Bronchial epithelial cell (primary cell): ENCODE results near the gene FBXW10B. TPM values are rescaled to one million over a fixed set of nuclear protein-coding genes. Genes with fewer than 3 reads are reported as not detected.
"Not testable (repeated sequence)": the region's sequence is repeated elsewhere in the genome, so short reads cannot be mapped to it uniquely, and the experiment has no call there.

ENCODE experiments used
- DNase-seq: peaks from one replicate; pipeline ENCODE4 v3.0.0-alpha.2; 2010; ENCODE audit warnings: low read depth
- FAIRE-seq: peaks from 2 replicates; lab custom pipeline; 2011; peaks lifted over from hg19 to GRCh38; lab: Jason Lieb, UNC
- H3K27me3 ChIP-seq: 2 replicates; pipeline ENCODE4 v1.5.1; 2011; ENCODE audit warnings: low read length; ENCODE audit not compliant: control insufficient read depth, insufficient read depth
- H3K36me3 ChIP-seq: 2 replicates; pipeline ENCODE4 v1.5.1; 2011; ENCODE audit warnings: low read length; ENCODE audit not compliant: control insufficient read depth, insufficient read depth
- H3K4me3 ChIP-seq: 2 replicates; pipeline ENCODE4 v1.5.1; 2011; ENCODE audit warnings: mild to moderate bottlenecking, low read depth, low read length, control low read depth
- total RNA-seq: library from RNA; depleted of rRNA; stranded (reverse); fragments of >200 nt; gene quantifications from 2 replicates; pipeline ENCODE4 v1.2.1, GENCODE V29; 2014
- TF ChIP-seq, protein P1 (sequence below): IDR thresholded peaks from 2 replicates; pipeline ENCODE4 v1.5.1; 2011; ENCODE audit warnings: mild to moderate bottlenecking, moderate library complexity, low read length, control low read depth, inconsistent platforms; ENCODE audit not compliant: insufficient read depth, severe bottlenecking

The FBXW10B gene, protein sequence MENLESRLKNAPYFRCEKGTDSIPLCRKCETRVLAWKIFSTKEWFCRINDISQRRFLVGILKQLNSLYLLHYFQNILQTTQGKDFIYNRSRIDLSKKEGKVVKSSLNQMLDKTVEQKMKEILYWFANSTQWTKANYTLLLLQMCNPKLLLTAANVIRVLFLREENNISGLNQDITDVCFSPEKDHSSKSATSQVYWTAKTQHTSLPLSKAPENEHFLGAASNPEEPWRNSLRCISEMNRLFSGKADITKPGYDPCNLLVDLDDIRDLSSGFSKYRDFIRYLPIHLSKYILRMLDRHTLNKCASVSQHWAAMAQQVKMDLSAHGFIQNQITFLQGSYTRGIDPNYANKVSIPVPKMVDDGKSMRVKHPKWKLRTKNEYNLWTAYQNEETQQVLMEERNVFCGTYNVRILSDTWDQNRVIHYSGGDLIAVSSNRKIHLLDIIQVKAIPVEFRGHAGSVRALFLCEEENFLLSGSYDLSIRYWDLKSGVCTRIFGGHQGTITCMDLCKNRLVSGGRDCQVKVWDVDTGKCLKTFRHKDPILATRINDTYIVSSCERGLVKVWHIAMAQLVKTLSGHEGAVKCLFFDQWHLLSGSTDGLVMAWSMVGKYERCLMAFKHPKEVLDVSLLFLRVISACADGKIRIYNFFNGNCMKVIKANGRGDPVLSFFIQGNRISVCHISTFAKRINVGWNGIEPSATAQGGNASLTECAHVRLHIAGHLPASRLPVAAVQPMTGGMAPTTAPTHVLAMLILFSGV
- 1.3 and 3.6 TPM in 2 replicates for total RNA-seq

DNA sequence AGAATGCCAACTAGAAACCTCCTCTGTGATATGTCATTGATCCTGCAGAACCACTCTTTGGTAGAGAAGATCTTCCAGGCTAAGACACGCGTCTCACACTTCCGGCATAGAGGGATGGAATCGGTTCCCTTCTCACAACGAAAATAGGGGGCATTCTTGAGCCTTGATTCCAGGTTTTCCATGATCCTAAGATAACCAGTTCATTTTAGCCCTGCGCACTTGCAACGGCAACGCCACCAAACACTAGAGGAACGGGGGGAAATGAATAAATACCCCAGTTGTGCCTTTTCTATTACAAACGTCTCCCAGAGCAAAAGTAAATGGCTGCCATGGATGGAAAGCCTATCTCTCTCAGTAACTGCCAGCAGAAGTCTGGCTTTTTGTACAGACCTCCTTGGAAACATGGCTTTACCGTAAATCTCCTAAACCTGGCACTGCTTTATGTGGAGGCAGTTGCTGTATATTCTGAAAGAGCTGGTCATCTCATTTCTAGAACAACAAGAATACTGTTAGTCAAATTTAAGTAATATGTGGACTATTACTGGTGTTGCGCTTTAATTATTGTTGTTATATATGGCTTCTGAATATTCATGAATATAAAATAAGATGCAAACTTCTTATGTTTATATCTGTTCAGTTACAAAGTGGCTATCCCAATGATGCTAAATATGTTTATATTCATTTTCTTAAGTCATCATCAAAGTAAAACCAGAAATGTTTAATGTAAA, at the start of gene FBXW10B:
Gene FBXW10B (minus strand): TSS at position 374 of the 728 bp plus-strand sequence. CDS start 192 bp downstream, at position 182.
- FAIRE-seq, H3K36me3 ChIP-seq, DNase-seq, H3K4me3 ChIP-seq, H3K27me3 ChIP-seq: not testable (repeated sequence)

DNA sequence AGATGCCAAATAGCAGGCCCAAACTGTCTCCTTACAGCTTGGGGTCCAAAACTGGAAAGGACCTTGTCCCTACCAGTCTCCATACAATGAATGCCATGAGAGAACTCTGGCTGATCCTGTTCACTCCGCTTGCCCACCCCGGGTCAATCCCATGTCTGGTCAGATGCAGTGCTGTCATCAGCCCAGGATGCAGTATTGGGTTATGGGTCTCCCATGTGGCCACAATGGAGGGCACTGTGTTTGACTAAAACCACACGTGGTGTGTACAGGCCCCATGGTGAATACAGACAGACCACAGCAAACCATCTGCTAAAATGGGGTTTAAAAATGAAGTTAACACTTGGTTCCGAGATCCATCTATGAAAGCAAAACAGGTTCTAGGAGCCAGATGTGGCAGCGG, 44.2 kb upstream of the FBXW10B start:
- Histone ChIP-seq H3K27me3 (no peaks in the 10 kb centered on the region), H3K36me3 (peaks cover 3% of the 10 kb centered on the region), H3K4me3 (no peak overlapping the region)
- TF ChIP-seq, protein P1, sequence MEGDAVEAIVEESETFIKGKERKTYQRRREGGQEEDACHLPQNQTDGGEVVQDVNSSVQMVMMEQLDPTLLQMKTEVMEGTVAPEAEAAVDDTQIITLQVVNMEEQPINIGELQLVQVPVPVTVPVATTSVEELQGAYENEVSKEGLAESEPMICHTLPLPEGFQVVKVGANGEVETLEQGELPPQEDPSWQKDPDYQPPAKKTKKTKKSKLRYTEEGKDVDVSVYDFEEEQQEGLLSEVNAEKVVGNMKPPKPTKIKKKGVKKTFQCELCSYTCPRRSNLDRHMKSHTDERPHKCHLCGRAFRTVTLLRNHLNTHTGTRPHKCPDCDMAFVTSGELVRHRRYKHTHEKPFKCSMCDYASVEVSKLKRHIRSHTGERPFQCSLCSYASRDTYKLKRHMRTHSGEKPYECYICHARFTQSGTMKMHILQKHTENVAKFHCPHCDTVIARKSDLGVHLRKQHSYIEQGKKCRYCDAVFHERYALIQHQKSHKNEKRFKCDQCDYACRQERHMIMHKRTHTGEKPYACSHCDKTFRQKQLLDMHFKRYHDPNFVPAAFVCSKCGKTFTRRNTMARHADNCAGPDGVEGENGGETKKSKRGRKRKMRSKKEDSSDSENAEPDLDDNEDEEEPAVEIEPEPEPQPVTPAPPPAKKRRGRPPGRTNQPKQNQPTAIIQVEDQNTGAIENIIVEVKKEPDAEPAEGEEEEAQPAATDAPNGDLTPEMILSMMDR: no peak
- FAIRE-seq: no peak
- DNase-seq: no peak

GRCh38 chr17:15663176-15663575, 43.7 kb upstream of the FBXW10B start:
- TF ChIP-seq, protein P1: no peak
- DNase-seq (no peak), FAIRE-seq (no peak)
- Histone ChIP-seq H3K27me3 (no peaks in the 10 kb centered on the region), H3K36me3 (peaks cover 3% of the 10 kb centered on the region), H3K4me3 (no peak overlapping the region)

DNA sequence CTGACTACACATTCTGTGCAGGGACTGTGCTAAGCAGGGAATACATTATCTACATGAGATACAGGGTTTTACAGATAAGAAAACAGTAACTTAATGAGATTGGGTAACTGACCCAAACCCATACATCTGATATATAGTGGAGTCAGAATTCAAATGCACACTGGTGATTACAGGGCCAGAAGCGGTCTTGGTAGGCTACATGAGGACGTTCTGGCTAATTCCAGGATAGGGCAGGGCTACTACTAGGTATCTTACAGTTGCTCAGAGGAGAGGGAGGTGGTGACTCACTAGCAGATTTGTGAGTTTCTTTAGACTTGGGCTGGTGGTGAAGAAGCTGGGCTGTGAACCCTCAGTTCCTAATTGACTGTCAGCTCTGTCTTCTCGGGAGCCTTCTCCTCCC, 43.2 kb upstream of the FBXW10B start:
- Histone ChIP-seq H3K27me3 (no peaks in the 10 kb centered on the region), H3K36me3 (peaks cover 3% of the 10 kb centered on the region), H3K4me3 (no peak overlapping the region)
- TF ChIP-seq, protein P1: no peak
- FAIRE-seq (no peak), DNase-seq (peak; percentile 64)

GRCh38 chr17:15660077-15660476, 40.6 kb upstream of the FBXW10B start:
- DNase-seq: no peak
- FAIRE-seq: no peak
- TF ChIP-seq, protein P1: no peak

GRCh38 chr17:15659663-15660062, 40.2 kb upstream of the FBXW10B start:
- Histone ChIP-seq H3K4me3 (no peak overlapping the region), H3K36me3 (peaks cover 3% of the 10 kb centered on the region), H3K27me3 (no peaks in the 10 kb centered on the region)
- TF ChIP-seq, protein P1: no peak
- DNase-seq (peak; percentile 81), FAIRE-seq (no peak)

More at GRCh38 chr17:15660077-15660476, 40.6 kb upstream of the FBXW10B start:
- no peak overlapping the region for H3K4me3 ChIP-seq
- peaks cover 3% of the 10 kb centered on the region for H3K36me3 ChIP-seq
- H3K27me3 ChIP-seq: no peaks in the 10 kb centered on the region
